Stimulated activated CD8-positive, alpha-beta memory T cell treated with anti-CD3 and anti-CD28 coated beads, Interleukin-15, amount 100 ng/mL, for 24 hours (primary cell): Measurements from ENCODE around the gene KCNH8.

ENCODE experiments used
- DNase-seq: peaks from one replicate; pipeline ENCODE4 v3.0.0-alpha.2; 2020; ENCODE audit warnings: low read depth

Gene KCNH8

GRCh38 chr3:19250959-19251610 lies 102.8 kb downstream of the KCNH8 start:
- no peak for DNase-seq

GRCh38 chr3:19254189-19254588 lies 105.9 kb downstream of the KCNH8 start:
- DNase-seq: no peak

GRCh38 chr3:19254784-19255338 lies 106.6 kb downstream of the KCNH8 start:
- DNase-seq: no peak

DNA sequence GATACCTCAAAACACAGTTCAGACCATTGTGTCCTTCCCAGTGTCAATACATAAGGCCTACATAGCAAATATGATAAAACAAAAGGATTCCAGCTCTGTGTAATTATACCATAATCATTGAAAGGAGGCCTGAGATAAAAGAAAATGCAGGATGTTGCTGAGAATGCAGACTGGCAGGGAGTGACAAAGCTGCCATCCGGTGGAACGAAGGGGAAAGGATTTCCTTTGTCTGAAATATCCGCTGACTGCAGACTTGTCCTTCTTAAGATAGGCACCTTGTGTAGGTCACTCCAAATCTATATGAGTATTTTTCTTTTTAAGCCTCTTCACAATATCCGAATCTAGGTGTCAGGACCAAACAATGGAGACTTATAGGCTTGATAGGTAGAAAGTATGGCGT lies 108.0 kb downstream of the KCNH8 start:
- no peak for DNase-seq

DNA sequence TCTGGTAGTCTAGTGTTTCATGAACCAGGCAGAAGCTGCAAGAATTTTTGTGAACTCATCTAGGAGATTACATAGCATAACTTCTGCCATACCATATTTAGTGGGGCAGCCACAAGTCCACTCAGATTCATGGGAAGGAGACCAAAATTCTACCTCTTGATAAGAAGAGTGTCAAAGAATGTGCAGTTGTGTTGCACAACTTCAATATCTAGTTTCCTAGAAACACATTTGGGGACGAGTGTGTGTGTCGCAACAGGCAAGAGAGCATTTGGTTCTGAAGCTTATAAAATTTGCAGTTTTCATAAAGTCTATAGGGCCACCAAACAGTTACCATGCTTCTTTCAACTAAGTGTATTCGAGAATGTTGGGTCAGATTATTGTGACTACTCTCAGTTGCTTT lies 115.3 kb downstream of the KCNH8 start:
- DNase-seq: no peak

DNA sequence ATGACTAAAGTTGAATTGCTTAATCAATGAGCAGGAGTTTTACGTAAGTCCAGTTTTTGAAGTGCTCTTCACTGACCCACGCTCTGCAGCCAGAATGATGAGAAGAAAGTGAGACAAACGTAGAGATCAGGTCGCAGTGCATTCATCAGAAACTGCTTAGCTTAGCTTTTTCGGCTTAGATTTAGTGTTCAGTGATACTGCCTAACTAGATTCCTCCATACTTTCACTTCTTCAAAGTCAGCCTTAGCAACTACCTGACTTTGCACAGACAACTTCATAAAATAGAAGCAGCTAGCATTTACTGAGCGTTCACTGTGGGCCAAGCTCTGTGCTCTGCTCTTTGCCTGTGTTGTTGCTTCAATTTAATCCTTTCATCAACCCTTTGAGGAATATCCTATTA lies 116.1 kb downstream of the KCNH8 start:
- no peak for DNase-seq

DNA sequence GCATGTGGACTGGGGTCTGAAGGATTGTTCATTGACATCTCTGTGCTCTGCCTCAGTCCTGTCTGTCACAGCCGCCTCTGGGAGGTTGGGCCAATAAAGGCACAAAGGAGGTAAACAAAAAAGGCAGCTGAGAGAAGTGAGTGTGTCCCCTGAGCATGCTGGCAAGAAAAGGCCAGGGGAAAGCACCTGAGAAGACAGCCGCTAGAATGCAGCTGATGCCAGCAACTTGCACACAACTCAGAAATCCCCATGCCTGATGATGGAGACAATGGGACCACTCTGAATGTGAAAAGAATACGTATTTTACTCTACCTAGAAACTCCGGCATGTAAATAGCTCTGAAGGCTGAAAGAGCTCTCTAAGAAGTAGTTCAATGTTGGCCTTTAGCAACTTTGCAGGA lies 118.7 kb downstream of the KCNH8 start:
- no peak for DNase-seq

DNA sequence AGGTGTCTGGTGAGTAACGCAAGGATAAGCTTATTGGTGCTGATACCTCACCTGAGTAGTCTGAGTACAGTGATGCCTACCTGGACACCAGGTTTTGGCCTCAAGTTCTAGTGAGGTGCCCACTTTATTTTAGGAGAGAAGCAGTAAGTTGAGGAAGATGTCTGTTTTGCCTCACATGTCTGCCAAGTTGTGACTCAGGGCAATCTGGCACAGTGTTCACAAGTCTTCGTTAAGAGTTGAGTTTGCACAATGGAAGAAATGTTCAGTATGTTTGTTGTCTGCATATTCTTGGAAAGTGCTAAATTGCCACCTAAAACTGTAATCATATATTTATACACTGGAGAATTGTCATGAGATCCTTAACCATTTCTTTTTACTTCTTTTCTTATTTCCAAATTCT lies 122.2 kb downstream of the KCNH8 start:
- no peak for DNase-seq

- DNase-seq: no peak
Observed at GRCh38 chr3:19272296-19272695, 124.0 kb downstream of the KCNH8 start.

DNA sequence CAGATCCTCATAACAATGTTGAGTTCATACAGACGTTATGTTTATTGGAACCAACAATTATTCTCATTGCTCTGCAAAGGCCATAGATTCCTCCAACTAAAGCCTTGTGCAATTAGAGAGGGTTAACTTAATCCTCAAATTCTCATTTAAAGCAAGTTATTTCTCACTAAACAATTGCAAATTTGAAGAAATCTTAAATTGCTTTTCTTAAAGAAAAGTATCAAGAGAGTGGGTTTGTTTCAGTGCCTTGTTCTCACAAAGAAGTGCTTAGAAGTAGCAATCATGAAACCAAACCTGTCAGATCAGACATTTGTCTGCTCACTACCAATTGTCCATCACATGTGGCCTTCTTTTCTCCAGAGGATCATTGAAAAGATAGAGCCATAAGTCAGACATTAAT lies 124.8 kb downstream of the KCNH8 start:
- no peak for DNase-seq

DNA sequence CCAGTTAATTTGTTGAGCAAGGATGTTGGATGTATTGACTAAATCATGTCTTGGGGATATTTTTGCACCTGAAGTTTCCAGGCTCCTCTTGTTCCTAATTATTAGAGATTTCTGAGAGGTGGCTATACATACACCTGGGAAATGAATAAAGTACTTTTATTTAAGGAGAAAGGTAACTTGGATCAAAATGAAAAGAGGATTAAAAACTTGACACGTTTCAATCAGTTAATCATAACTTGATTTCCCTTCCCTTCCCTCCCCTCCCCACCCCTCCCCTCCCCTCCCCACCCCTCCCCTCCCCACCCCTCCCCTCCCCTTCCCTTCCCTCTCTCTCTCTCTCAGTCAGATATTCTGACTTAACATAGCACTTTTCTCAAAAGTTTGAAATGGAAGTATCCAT lies 126.3 kb downstream of the KCNH8 start:
- DNase-seq: no peak

DNA sequence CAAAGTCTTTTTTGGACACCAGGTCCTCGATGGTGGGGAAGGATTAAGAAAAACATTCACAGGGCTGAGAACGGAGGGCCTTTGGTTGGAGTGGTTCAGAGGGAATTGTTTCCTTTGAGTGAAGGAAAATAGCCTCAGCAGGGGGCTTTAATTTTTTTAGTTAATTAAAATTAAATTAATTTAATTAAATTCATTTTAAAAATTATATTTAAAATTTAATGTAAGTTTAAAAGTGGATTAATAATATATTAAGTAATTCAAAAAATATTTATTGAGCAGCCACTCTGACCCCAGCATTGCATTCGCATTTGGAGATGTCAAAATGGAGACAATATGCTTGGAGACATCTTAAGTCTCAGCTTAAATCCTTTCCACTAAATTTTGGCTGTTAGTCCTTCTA lies 136.7 kb downstream of the KCNH8 start:
- DNase-seq: no peak

- no peak for DNase-seq
Observed at GRCh38 chr3:19293295-19293694, 145.0 kb downstream of the KCNH8 start.

DNA sequence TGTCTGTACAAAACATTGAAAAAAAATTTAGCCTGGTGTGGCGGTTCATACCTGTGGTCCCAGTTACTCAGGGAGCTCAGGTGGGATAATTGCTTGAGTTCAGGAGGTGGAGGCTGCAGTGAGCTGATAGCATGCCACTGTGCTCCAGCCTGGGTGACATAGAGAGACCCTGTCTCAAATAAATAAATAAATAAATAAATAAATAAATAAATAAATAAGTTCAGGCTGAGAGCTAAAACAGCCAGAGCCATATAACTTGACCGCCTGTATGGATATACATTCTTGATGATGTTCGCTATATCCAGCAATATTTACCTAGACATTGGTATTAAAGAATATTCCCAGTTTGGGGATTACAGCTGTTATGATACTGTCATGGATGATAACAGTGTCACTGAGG lies 146.9 kb downstream of the KCNH8 start:
- no peak for DNase-seq

DNA sequence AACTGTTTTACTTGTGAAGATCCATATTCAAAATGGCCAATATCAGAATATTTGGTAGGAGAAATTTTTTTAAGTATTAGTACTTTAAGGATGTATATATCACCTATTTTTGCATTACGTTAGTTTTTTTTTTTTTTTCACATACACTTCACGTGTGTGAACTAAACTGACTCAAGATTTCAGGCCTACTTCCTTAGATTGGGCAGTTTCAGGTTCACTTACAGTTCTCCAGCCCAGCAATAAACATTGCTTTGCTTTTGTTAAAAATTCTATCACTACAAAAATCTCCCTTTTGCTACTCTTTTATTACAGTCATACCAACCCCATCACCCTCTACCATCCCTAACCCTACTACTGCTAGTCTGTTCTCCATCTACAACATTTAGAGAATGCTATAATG lies 183.6 kb downstream of the KCNH8 start:
- DNase-seq: no peak

DNA sequence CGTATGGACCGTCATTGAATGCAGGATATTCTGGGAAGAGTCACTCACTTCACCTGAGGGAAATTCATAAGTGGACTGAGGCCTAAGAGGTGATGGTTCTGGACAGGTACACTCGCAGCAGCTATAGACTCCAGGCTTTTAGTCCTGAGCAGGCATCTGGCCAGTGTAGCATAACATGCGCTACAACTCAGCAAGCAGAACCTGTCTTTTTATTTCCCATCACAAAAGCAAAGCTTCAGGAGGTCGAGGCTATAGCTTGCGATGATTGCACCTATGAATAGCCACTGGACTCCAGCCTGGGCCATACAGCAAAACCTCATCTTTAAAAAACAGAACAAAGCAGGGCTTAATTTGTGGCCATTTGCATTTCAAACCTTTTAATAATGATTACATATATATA lies 185.8 kb downstream of the KCNH8 start:
- no peak for DNase-seq

GRCh38 chr3:19338769-19339168 lies 190.5 kb downstream of the KCNH8 start:
- no peak for DNase-seq

- DNase-seq: no peak
Observed at GRCh38 chr3:19342389-19342788, 194.1 kb downstream of the KCNH8 start.

DNA sequence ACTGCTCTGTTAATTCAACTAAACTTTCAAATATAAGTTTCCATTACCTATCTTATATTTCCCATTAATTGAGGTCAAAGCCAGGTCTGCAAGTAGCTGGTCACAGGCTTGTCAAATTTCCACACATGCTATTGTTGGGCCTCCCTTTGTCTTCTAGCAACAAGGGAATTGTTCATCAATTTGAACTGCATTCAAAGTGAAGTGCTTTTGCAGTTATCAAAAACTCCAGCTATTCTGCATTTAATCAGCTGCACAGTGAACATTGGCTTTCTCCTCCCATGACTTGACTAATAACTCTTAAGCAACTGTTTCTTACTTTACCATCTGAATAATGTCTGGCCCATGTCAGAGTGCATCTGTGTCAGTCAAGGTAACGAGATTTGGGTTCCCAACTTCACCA lies 198.4 kb downstream of the KCNH8 start:
- DNase-seq: no peak

- no peak for DNase-seq
Observed at GRCh38 chr3:19347671-19348070, 199.4 kb downstream of the KCNH8 start.

DNA sequence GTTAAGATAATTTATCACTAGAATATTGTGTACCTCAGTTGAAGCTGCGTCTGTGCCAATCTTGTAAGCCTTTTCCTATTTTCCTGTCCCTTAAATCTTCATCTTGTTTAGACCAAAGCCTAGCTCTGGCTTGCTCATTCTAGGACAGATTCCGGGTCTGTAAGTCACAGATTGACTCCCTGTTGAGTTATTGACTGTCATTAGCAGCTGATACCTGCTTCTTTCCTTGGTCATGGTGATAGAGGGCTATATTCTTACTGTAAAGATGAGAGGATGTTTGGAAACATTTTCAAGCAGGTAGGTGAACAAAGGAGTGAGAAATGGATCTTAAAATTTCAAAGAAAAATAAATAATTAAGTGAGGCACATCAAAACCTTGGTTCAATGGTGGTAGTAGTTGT lies 200.2 kb downstream of the KCNH8 start:
- no peak for DNase-seq

DNA sequence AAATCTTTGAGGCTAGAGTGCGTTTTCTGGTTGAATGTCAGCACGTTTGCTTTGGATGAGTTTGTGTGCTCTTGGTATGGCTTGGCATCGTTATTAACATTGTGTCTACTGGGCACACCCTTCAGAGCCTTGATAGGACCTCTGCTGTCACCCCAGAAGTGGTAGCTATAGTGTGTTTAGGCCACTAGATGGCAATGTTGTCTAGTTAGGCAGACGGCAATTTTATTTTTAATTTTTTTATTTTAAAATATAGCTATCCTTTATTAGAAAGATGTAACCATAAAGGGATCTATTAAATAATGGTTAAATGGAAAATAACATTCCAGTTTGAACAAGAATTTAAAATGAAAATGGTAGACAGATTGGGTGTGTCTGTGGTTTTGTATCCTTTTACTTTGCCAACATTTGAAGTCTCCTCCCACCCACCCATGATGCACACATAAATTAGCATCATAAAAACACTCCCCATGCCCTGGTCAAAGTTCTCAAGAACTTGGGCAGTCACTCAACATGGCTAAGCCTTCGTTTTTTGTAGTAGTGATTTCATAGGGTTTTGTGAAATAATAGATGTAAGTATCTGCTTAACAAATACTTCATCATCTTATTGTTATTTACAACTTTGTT lies 200.7 kb downstream of the KCNH8 start:
- no peak for DNase-seq

DNA sequence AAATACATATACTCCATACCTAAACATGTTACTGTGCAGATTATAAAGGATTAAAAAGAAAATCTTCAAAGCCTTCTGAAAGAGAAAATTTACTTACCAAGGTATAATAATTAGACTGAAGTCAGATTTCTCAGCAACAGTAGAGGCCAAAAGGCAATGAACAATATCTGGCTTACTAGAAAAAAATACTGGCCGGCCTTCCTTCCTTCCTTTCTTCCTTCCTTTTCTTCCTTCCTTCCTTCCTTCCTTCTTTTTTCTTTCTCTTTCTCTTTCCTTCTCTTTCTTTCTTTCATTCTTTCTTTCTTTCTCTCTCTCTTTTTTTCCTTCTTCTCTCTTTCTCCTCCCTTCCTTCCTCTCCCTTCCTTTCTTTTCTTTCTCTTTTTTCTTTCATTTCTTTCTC lies 209.6 kb downstream of the KCNH8 start:
- DNase-seq: no peak

DNA sequence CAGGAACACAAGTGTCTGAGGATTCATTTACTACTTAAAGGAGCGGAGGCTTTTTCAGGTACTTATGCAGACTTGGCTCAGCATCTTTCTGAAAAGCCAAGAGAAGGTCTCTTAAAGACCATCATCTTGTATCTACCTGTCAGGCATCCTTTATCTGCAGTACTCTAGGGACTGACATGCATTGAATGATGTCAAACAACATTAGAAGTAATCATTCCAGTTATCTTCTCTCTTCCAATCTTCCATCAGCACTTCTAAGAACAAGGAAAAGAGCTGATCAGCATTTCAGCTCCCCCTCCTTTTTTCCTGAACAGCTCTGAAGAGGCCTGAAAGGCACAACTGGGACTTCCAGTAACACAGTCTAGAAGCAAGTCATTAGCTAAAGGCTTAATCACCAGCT lies 214.8 kb downstream of the KCNH8 start:
- no peak for DNase-seq
